ENCODE measurements around the gene MIPEP.
"Not testable (repeated sequence)": the region's sequence is repeated elsewhere in the genome, so short reads cannot be mapped to it uniquely, and the experiment has no call there.

MIPEP gene

GRCh38 chr13:23776698-23777574 is 112.3 kb downstream of the MIPEP start:
- no peak for DNase-seq (ENCODE audit: low spot score)

DNA sequence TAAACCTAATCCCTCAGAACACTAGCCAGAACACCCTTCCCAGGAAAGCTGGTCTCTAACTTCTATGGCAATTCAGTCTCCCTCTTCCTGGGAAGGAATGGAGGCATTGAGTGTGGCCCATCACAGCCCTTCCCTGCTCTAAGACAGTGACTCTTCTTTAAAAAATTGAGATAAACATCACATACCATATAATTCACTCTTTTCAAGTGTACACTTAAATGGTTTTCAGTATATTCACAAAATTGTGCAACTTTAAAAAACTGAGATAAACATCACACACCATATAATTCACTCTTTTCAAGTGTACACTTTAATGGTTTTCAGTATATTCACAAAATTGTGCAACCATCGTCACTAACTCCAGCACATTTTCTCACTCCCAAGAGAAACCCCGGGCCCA is 116.5 kb downstream of the MIPEP start:
- DNase-seq (ENCODE audit: low spot score): no peak

- no peak for DNase-seq (ENCODE audit: low spot score)
Observed at GRCh38 chr13:23771956-23772355, 117.2 kb downstream of the MIPEP start.

DNA sequence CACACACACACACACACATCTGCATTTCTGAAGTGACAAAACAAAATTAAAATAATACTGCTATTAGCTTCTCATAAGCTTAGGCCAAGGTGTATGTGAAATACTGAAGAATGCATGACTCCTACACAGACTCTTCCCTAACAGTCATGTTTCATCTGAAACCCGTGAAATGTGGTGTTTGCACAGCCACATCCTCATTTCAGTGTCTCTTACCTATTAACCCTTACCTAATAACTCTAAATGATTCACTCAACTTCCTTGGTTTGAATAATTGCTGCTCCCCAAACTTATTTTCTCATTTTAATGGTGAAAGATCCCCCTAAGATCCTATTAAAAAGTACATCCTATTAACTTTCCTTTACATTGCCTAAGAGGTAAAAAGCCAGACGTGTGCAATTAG is 117.6 kb downstream of the MIPEP start:
- no peak for DNase-seq (ENCODE audit: low spot score)

GRCh38 chr13:23770973-23771372 is 118.2 kb downstream of the MIPEP start:
- DNase-seq (ENCODE audit: low spot score): no peak

DNA sequence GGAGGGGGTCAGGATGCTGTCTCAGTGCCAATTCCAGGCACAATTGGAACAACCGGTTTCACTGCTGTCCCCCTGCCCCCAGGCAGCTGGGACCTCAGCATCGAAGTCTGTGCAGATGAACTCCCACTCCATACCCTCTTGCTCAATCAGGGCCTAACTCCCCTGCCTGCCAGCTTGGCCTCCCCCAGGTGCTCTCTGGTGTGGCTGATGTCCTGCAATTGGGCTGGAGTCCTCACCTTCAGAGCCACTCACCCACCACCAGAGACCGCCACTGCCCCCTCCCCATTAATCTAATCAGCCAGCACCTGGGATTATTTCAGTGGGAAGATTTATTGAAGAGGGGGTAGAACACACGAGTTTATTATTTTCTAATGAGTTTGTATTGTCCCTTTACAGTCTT is 118.8 kb downstream of the MIPEP start:
- no peak for DNase-seq (ENCODE audit: low spot score)

- DNase-seq (ENCODE audit: low spot score): no peak
Observed at GRCh38 chr13:23769401-23769800, 119.8 kb downstream of the MIPEP start.

DNA sequence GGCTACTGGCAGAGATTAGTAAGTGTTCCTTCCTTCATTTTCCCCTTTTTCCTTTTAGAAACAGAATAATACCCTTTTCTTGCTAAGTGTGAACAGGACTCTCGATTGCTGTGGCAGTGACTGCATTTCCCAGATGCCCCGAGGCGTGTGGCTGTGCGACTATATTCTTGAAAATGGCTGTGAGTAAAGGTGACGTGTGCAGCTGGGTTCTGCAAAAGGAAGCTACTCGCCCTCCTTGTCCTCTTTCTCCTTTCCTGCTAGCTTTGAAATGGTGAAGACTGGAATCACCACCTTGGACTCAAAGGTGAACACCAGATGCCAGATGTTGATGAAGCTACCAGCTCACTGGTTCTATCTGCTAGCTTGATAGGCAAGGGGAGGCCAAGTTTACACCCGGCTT is 121.4 kb downstream of the MIPEP start:
- DNase-seq (ENCODE audit: low spot score): no peak

GRCh38 chr13:23766939-23767338 is 122.3 kb downstream of the MIPEP start:
- DNase-seq (ENCODE audit: low spot score): no peak

DNA sequence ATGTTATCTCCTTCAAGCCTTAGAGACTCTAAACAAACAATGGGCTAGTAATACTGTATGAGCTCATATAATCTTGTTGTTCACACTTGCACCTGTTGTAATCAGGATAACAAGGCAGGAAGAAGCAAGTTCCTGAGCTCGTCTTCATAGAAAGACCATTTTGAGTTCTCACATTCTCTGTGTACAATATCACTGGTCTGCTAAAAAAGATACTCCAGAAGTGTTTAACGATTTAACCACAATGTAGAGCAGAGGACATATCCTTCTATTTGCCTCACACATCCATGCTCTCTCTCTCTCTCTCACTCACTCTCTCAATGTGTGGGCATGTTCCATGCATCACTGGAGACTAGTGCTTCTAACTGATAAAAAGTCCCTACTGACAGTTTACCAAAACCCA is 122.9 kb downstream of the MIPEP start:
- no peak for DNase-seq (ENCODE audit: low spot score)

- DNase-seq (ENCODE audit: low spot score): no peak
Observed at GRCh38 chr13:23765531-23765930, 123.7 kb downstream of the MIPEP start.

DNA sequence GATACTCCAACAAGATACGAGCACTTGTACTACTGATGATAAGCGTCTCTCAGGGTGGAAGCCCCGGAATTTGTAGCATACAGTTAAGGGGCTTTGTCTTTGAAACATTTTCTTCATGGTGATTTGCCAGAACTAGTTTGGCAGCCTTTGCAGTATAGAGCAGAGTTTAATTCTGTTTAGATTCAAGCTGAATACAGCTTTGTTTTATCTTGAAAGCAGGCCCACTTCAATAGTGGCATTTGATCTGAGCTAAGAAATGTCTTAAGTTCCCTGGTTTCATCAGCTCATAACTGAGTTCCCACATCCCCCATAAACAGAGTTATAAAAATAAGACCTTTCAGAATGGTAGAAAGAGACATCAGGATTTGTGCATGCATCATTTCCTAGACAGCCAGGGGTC is 125.9 kb downstream of the MIPEP start:
- DNase-seq (ENCODE audit: low spot score): no peak

- DNase-seq (ENCODE audit: low spot score): not testable (repeated sequence)
Observed at GRCh38 chr13:23761760-23762159, 127.4 kb downstream of the MIPEP start.

GRCh38 chr13:23760000-23760399 is 129.2 kb downstream of the MIPEP start:
- no peak for DNase-seq (ENCODE audit: low spot score)

DNA sequence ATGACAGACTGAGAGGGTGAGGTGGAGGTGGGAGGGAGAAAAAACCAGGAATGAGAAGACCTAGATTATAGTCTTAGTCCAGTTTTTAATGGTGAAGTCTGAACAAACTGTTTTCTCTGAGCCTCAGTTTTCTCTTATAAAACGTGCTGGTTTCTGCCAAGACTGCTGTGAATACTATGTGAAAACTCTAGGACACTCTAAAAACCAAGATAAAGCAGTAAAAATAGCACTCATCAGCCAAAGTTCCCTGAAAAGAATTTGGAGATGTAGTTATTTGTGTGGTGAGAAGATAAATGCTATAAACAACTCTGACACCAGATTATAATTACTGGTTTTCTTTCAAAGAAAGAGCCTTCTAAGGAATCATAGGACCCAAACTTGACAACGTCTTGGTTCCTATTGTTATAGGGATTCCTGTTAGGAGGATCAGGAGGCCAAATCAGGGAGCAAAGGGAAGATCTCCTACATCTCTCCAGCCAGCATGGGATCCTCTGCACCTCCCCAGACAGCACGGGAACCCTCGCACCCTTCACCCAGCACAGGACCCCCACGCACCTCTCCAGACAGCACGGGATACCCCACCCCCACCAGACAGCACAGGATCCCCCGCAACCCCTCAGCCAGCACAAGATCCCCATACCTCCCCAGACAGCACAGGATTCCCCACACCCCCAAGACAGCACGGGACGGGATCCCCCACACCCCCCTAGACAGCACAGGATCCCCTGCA is 130.2 kb downstream of the MIPEP start:
- no peak for DNase-seq (ENCODE audit: low spot score)

GRCh38 chr13:23754997-23755396 is 134.2 kb downstream of the MIPEP start:
- no peak for DNase-seq (ENCODE audit: low spot score)

DNA sequence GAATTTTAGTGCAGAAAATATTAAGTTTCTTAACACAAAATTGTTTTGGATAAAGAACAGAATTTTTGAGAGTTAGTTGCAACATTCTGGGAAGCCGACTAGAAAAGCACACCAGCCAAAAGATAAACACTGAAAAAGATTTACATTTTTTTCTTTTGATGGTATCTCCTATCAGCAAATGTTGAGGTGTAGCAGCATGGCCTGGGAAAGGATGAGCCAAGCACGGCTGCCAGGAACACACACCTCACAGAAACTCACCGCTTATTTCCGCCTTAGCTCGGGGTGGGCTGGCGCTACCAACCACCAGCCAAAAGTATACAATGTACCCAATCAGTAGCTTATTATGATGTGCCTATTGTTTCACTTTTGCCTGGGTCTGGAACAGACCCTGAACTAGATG is 134.7 kb downstream of the MIPEP start:
- no peak for DNase-seq (ENCODE audit: low spot score)

- no peak for DNase-seq (ENCODE audit: low spot score)
Observed at GRCh38 chr13:23753458-23753857, 135.7 kb downstream of the MIPEP start.

DNA sequence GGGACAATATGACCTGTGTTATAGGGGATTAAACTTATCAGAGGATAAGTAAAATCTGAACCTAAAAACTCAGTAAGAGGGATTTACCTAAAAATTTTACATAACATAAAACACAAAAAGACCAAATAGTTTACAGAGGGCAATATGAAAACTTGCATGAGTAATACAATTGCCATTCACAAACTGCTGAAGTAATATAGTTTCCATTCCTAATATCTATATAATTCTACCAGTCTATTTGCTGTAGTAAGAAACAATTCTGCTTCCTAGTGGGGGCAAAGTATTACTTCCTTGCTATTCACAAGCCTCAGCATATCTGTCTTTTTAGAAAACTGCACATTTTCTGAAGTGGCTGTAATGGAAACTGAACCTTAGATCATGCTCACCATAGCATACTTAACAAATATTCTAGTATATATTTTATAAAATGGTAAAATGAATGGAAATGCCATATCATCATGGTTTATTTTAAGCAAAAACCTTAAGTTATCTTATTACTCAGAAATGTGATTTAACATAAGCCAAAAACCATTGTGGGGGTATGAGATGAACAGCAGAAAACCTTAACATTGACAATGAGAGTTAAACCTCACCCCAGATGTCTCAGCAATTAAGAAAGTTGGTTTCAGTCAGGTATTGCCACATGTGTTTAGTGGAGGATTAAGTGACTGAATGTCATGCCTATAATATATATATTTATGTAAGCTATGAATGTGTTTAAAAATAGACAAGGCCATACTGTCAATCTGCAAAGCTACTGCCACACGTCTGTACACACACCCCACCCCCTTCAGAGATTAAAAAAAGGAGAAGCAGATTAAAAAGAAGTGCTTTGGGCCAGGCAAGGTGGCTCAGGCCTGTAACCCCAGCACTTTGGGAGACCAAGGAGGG is 136.8 kb downstream of the MIPEP start:
- no peak for DNase-seq (ENCODE audit: low spot score)

- no peak for DNase-seq (ENCODE audit: low spot score)
Observed at GRCh38 chr13:23751195-23751594, 138.0 kb downstream of the MIPEP start.

- no peak for DNase-seq (ENCODE audit: low spot score)
Observed at GRCh38 chr13:23750383-23751121, 138.6 kb downstream of the MIPEP start.
